Measurements from ENCODE around the gene DNASE1L2.
"Not testable (repeated sequence)": the region's sequence is repeated elsewhere in the genome, so short reads cannot be mapped to it uniquely, and the experiment has no call there.

The DNASE1L2 gene

DNA sequence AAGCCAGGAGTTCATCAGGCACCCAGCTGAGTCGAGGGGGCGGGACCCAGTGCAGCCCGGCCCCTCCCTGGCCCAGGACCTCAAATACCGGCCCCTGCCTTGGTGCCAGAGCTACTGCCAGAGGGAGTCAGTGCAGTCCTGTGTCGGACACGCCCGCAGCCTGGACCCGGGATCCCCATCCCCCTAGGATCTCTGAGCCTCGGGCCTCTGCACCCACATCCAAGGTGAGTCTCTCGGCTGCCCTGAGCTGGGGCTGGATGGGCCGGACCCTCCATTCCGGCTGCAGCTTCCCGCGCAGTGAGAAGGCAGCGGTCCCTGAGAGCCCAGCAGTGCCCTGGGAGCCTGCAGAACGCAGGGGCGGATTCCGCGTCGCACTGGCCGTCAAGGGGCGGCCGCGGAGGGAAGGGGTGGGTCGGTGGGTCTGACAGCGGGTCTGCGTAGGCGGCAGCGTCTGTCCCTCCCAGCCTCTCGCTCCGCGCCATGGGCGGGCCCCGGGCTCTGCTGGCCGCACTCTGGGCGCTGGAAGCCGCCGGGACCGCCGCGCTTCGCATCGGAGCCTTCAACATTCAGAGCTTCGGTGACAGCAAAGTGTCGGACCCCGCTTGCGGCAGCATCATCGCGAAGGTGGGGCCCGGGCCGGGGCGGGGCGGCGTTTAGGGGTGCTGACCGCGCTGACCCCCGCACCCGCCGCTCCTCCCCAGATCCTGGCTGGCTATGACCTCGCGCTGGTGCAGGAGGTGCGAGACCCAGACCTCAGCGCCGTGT, at the start of gene DNASE1L2:
TSS of gene DNASE1L2 (plus strand) at position 108 of the 765 bp plus-strand sequence. CDS start at position 481, 373 bp downstream.
- no peak for DNase-seq

DNA sequence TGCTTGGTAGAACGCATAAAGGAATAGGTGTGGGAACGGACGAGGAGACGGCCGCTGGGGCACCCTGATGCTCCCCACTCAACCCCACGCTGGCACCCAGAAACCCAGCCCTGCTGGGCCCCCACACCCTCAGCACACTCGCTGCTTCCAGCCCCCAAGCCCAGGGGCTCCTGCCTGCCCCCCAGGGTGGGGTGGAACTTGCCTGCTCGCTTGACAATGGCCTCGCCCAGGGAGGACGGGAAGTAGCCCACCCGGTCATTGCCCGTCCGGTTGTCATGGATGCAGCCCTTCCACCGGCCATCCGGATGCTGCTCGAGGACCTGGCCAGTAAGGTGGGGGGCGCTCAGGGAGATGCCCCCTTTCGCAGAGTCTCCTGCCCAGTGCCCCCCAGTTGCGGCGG, 49.7 kb upstream of the DNASE1L2 start:
- DNase-seq, result no peak

DNA sequence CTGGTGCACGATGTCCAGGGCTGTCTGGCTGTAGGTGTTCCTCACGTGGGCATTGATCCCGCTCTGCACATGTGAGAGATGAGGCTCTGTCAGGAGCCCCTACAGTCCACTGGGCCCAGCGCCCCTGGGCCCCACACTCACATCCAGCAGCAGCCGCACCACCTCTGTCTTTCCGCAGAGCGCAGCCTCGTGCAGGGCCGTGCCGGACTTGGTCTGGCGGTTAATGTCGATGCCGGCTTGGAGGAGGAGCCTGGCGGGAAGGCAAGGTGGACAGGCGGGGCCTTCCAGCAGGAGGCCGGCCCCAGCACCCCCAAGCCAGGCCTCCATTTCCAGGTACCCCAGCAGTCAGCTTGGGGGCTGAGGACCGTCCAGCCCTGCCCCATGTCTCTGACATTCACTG, 49.0 kb upstream of the DNASE1L2 start:
- DNase-seq, result no peak

DNA sequence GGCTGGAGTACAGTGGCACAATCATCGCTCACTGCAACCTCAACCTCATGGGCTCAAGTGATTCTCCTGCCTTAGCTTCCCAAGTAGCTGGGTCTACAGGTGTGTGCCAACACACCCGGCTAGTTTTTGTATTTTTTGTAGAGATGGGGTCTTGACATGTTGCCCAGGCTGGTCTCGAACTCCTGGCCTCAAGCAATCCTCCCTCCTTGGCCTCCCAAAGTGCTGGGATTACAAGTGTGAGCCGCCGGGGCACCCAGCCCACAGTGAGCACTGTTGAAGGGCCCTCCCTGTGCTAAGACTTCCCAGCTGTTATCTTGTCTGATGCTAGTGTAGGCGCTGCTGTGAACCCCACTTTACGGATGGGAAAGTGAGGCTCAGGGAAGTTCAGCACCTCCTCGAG, 47.8 kb upstream of the DNASE1L2 start:
- no peak for DNase-seq

- no peak for DNase-seq
Measured at GRCh38 chr16:2189252-2189893, 46.9 kb upstream of the DNASE1L2 start.

DNA sequence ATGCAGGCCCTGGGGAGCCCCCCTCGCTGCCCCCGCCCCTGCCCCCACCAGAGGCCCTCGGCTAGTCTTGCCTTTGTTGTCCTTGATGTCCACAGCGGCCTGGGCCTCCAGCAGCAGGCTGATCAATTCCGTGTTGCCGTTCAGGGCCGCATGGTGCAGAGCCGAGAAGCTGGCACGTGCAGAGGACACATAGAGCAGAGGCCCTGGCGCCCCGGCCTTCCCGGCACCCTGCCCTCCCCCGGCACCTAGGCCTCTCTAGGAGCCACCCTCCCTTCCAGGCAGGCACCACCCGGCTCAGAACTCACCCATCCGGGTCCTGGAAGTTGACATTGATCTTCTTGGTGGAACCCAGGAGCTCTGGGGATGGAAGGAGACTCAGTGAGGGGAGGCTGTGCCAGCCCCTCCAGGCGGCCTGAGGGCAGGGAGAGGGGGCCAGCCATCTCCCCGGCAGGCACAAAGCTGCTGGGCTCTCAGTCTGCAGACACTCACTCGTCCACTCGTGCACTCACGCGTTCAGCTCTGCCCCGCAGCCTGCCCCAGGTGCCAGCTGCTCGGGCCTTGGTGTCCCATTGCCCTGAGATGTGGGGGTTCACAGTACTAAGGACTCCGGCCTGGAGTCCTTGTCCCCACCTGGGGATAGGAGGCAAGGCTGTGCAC, 46.1 kb upstream of the DNASE1L2 start:
- DNase-seq, result no peak

GRCh38 chr16:2190659-2191445, 45.4 kb upstream of the DNASE1L2 start:
- DNase-seq, result no peak

GRCh38 chr16:2191446-2191706, 44.9 kb upstream of the DNASE1L2 start:
- DNase-seq, result no peak

DNA sequence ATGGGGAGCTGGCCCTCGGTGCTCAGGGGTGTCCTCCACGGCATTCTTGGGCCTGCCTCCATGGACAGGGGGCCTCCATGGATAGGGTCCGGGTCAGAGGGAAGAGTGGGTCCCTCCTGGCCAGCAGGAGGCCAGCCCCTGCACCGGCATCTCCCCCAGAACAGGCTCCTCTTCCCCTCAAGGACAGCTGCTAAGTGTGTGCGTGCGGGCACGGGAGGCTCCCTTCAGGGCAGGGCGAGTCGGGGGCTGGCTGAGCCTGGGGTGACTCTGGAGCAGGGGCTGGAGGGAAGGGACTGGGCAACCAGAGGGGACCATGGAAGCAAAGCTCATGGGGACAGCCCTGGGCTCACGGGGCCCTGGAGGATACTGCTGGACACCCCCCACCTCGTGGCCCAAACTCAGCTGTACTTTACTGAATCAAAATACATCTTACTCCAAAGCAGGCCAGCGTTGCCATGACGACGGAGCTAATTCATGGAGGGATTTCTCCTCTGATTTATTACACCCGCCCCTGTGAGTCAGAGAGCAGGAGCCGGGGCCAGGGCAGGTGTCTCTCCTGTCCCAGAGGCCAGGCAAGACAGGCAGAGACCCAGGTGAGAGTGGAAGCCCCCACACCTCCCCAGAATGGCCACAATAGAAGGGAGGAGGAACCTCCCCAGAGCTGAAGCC, 41.9 kb upstream of the DNASE1L2 start:
- DNase-seq, result no peak

DNA sequence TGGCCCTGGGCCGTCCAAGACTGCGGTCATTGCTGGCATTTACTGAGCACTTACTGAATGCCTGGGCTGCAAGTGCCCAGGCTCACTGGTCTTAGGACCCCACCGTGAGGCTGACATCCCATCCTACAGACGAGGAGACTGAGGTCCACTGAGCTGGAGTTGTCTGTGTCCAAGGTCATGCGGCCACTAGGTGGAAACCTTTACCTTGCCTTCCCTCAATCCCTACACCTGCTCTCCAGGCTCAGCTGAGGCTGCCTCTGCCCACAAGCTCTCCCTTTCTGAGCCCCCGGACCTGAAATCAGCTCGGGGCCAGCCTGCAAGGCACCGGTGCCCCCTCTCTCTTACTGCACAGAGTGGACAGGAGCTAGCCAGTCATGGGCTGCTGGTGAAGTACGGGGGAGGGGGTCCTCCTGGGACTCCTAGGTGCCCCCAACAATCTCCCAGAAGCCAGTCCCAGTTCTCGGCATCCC, 41.4 kb upstream of the DNASE1L2 start:
- peak; percentile 46 for DNase-seq

DNA sequence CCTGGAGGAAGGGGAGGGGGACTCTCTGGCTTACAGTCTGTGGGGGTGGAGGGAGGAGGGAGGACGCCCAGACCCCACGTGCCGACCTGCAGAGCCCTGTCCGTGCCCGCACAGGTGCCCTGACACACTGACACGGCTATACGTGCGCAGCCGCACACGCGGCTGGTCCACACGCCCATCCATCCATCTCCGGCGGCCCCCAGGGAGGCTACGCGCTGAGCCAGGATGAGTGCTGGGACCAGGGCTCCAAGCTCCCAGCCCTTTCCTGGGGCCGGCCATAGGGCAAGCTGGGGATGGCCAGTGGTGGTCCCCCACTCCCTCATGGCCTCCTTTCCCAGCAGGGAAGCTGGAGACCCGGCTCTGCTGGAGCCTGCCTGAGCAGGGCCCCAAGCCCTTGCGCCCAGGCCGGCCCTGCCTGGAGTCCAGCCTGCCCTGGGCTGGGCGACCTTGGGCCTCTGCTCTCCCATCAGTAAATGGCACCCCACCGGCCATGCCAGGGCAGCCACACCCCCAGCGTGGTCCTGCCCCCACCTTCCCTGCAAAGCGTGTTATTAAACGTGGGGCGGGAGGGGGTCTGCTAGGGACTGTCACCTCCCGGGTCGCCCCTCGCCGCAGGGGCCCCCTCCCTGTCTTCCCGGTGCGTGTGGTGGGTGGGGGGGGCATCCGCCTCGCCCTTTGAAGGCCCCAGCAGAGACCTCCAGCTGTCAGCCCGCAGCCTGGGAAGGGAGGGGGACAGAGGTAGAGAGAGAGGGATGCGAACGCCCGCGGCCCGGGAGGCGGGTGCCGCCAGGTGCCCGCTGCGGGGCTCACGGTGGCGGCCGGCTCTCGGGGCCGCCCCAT, 40.7 kb upstream of the DNASE1L2 start:
- DNase-seq, result no peak

DNA sequence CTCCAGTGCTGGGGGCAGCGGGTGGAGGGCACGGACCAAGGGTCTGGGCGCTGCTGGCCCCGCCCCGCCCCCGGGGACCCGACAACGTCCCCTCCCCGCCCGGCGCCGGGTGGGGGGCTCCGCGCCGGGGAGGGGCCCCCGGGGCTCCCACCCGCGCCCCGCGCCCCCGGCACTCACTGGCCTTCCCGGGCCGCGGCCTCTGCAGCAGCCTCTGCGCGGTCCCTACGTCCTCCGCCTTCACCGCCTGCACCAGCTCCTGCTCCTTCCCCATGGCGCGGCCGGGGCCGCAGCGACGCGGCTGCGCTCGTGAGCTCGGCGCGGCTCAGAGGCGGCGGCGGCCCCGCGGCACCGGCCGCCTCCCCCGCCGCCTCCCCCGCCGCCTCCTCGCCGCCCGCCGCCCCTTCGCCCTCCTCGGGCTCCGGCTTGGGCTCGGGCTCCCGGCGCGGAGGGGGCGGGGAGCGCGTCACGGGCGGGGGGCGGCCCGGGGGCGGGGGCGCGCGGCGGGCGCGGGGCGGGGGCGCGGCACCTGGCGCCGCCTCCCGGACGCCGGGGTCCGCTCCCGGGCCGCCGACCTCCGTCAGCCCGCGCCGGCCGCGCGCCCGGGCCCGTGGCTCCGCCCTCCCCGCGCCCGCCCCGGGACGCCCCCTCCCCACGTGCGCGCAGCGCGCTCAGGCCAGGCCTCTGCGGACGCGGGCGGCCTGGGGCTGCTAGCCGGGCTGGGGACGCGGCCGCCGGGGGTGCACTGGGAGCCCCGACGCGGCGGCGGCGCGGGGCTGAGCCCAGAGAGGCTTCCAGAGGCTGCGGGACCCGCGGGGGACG, 39.9 kb upstream of the DNASE1L2 start, which contains the start of gene CASKIN1:
TSS of gene CASKIN1 (minus strand) at position 444 of the 819 bp plus-strand sequence. CDS start at position 271, 173 bp downstream.
- no peak for DNase-seq

DNA sequence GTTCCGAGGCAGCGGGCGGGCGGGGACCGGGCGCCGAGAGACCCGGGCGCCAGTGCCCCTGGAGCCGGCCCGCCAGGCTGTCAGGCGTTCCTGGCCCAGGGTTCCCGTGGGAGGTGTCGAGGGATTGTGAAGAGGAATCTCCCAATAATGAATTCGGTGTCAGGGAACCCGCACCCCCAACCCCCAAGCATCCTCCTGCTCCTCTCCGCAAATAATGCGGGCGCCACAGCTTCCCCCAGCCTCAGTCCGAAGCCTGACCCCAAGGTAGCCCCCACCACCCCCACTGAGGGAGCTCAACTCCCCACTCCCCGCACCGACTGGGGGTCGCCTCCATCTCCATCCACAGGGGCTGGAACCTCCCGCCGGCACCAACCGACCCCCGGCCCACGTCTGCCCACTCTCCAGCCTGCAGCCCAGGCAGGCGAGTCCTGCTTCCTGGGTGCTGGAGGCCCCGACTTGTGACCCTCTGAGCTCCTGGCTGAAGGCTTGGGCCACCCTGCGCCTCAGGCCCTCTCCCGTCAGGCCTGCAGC, 39.2 kb upstream of the DNASE1L2 start:
- no peak for DNase-seq

- no peak for DNase-seq
Measured at GRCh38 chr16:2197765-2198164, 38.5 kb upstream of the DNASE1L2 start.

- no peak for DNase-seq
Measured at GRCh38 chr16:2198283-2198682, 38.0 kb upstream of the DNASE1L2 start.

GRCh38 chr16:2199095-2199494, 37.1 kb upstream of the DNASE1L2 start:
- no peak for DNase-seq

DNA sequence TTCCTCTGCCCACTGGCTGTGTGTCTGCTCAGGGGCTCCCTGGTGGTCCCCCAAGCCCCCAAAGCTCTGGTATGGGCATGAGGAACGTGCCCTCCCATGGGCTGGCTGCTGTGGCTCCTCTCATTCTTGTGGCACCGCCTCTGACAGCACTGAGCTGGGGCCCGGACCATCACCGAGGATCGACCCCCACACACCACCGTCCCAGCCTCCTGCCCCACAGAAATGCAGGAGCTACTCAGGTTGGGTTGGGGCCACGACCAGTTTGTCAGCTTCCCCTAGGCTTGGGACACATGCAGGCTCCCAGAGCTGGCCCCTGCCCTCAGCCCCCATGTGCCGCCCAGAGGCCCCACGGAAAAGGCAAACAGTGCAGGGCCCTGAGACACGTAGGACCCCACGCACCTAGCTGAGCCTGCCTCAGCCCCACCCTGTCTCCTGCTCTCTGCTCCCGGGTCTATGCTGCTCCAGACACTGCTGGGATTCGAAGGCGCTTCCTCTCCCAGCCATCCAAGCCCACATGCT, 36.6 kb upstream of the DNASE1L2 start:
- DNase-seq, result no peak

DNA sequence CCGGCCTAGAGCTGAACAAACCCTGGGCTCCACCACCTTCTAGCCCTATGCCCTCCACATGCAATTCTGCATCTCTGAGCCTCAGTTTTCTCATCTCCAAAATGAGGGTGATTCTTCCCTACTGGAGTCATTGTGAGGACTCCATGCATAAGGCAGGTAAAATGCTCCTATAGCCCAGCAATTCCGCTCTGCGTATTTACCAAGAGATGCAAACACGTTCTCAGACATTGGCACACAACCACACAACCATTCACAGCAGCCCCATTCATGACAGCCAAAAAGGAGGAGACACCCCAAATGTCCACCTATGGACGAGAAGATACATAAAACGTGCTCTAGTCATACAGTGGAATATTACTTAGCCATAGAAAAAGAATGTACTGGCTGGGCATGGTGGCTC, 35.9 kb upstream of the DNASE1L2 start:
- DNase-seq, result no peak

GRCh38 chr16:2203119-2203688, 33.0 kb upstream of the DNASE1L2 start:
- DNase-seq, result not testable (repeated sequence)
